ENCODE data around the gene ANKLE2. TPM values are rescaled to one million over a fixed set of nuclear protein-coding genes. Genes with fewer than 3 reads are reported as not detected.

ANKLE2 gene
- total and polyA plus RNA-seq, 2 of the 13 experiments (the other 11 are each of a cell fraction or from before 2014, with no cell fraction given), result 35.3 to 37.1 TPM

GRCh38 chr12:132727091-132727794 is 34.4 kb downstream of the ANKLE2 start (continued):
- no peak for TF ChIP-seq FOXJ3 (CRISPR knock-in tag; IDR thresholded peaks at IDR 0.05; ENCODE audit: borderline replicate concordance)
- TF ChIP-seq SRY (CRISPR knock-in tag; IDR thresholded peaks at IDR 0.05), result no peak
- TF ChIP-seq ZNF75D (CRISPR knock-in tag; IDR thresholded peaks at IDR 0.05; ENCODE audit: borderline replicate concordance), result no peak
- TF ChIP-seq ZNF343 (CRISPR knock-in tag; IDR thresholded peaks at IDR 0.05), result no peak

- TF ChIP-seq ATF1 (CRISPR knock-in tag; IDR thresholded peaks at IDR 0.05), result no peak
- in situ Hi-C loops (cut with HindIII; ENCODE audit: extremely low pct_ligation_motif_present, low pct_unique_long_range_greater_than_20kb), result no loop called here
- DNase-seq (ENCODE audit: low spot score) (no peak), FAIRE-seq (no peak), ATAC-seq (no peak)
- intact Hi-C loops (cut with micrococcal nuclease; ENCODE audit: unreplicated experiment), result no loop called here
- no TSS peak for BruUV-seq (replicated peaks)
- Histone ChIP-seq H3K4me3 (replicated peaks in 1 of 3; ENCODE audit: insufficient read depth in 1 of 3, low read depth in 2 of 3, low read length in 3 of 3) (no peak overlapping the region), H3K79me2 (ENCODE audit: insufficient read depth, low read length) (no peaks in the 10 kb centered on the region), H3K27me3 (ENCODE audit: control insufficient read depth in 1 of 2, insufficient read depth in 2 of 2, low read length in 2 of 2) (no peaks in the 10 kb centered on the region), H3K4me2 (ENCODE audit: low read depth, low read length) (no peak overlapping the region), H2AFZ (ENCODE audit: low read length) (no peak overlapping the region), H3K36me3 (replicated peaks in 1 of 2; ENCODE audit: control insufficient read depth in 1 of 2, insufficient read depth in 2 of 2, low read length in 2 of 2) (peaks cover 18 to 69% of the 10 kb centered on the region in 2 experiments; a peak in 4 of 5 replicates), H3K9ac (ENCODE audit: insufficient read depth, low read depth, low read length) (no peak overlapping the region), H3K27ac (ENCODE audit: extremely low read length, insufficient read depth, low read length) (no peak overlapping the region), H3K4me1 (ENCODE audit: insufficient read depth, low read length) (no peaks in the 10 kb centered on the region), H3K9me3 (ENCODE audit: low read length) (no peaks in the 10 kb centered on the region), H4K20me1 (ENCODE audit: insufficient read depth, low read length) (no peaks in the 10 kb centered on the region)
- 97% methylated on average over 12 of the region's 12 CpGs for WGBS (ENCODE audit: low lambda C conversion rate)
- ChIA-PET POLR2A (no interaction called here), CTCF (ENCODE audit: low intra/inter-chr PET ratio, low total read pairs) (no interaction called here)
Measured at GRCh38 chr12:132726386-132726785, 35.2 kb downstream of the ANKLE2 start.

- BruUV-seq (replicated peaks), result no TSS peak
- Histone ChIP-seq H3K4me2 (ENCODE audit: low read depth, low read length) (no peak overlapping the region), H2AFZ (ENCODE audit: low read length) (no peak overlapping the region), H3K79me2 (ENCODE audit: insufficient read depth, low read length) (no peaks in the 10 kb centered on the region), H3K9ac (ENCODE audit: insufficient read depth, low read depth, low read length) (no peak overlapping the region), H3K9me3 (ENCODE audit: low read length) (no peaks in the 10 kb centered on the region), H4K20me1 (ENCODE audit: insufficient read depth, low read length) (no peaks in the 10 kb centered on the region), H3K4me3 (replicated peaks in 1 of 3; ENCODE audit: insufficient read depth in 1 of 3, low read depth in 2 of 3, low read length in 3 of 3) (no peak overlapping the region), H3K27ac (ENCODE audit: extremely low read length, insufficient read depth, low read length) (no peak overlapping the region), H3K4me1 (ENCODE audit: insufficient read depth, low read length) (no peaks in the 10 kb centered on the region), H3K36me3 (replicated peaks in 1 of 2; ENCODE audit: control insufficient read depth in 1 of 2, insufficient read depth in 2 of 2, low read length in 2 of 2) (peaks cover 24 to 72% of the 10 kb centered on the region in 2 experiments), H3K27me3 (ENCODE audit: control insufficient read depth in 1 of 2, insufficient read depth in 2 of 2, low read length in 2 of 2) (no peaks in the 10 kb centered on the region)
- in situ Hi-C loops (cut with HindIII; ENCODE audit: extremely low pct_ligation_motif_present, low pct_unique_long_range_greater_than_20kb), result no loop called here
- ATAC-seq, result no peak; the same call in 2 of the 3 replicates
- no peak for DNase-seq (ENCODE audit: low spot score)
- no peak for TF ChIP-seq ZNF317 (CRISPR knock-in tag; IDR thresholded peaks at IDR 0.05)
- no peak for TF ChIP-seq ZNF501 (CRISPR knock-in tag; IDR thresholded peaks at IDR 0.05)
- no peak for TF ChIP-seq NAIF1 (CRISPR knock-in tag; IDR thresholded peaks at IDR 0.05; ENCODE audit: borderline replicate concordance)
- peak; percentile 83 for TF ChIP-seq AGO2 (optimal IDR thresholded peaks at IDR 0.05; ENCODE audit: low read depth, low read length)
- ChIA-PET POLR2A (no interaction called here), CTCF (ENCODE audit: low intra/inter-chr PET ratio, low total read pairs) (no interaction called here)
- no peak for FAIRE-seq
- intact Hi-C loops (cut with micrococcal nuclease; ENCODE audit: unreplicated experiment), result no loop called here
- WGBS (ENCODE audit: low lambda C conversion rate), result 96% methylated on average over 28 of the region's 30 CpGs
Measured at GRCh38 chr12:132724506-132725241, 37.0 kb downstream of the ANKLE2 start.
